HepG2 (cell line): Measurements from ENCODE around the gene RPGR. TPM values are rescaled to one million over a fixed set of nuclear protein-coding genes. Genes with fewer than 3 reads are reported as not detected.

Experiments
- ATAC-seq: fragments of 200-7000 bp; cut with Tn5 transposase; 3 replicates; pipeline ENCODE4 v1.9.1; 2020; ENCODE audit warnings: mild to moderate bottlenecking, moderate library complexity
- BruUV-seq: library from RNA; stranded (reverse); fragments of 400-500 nt; replicated peaks from 2 replicates; lab custom pipeline; 2021; lab: Mats Ljungman, UMichigan
- CTCF ChIA-PET: fragments of 300-600 bp; formaldehyde crosslinking; extraction: SDS; loops from one replicate; lab custom pipeline; 2021; ENCODE audit warnings: low total read pairs, inconsistent platforms, low intra/inter-chr PET ratio; lab: Yijun Ruan, JAX
- POLR2A ChIA-PET: fragments of 350-600 bp; sonication (Branson Sonifier 250); formaldehyde crosslinking; loops from one replicate; lab custom pipeline; 2020; ENCODE audit warnings: antibody characterized with exemption, inconsistent platforms; lab: Yijun Ruan, JAX
- DNase-seq: peaks from one replicate; pipeline ENCODE4 v3.0.0-alpha.2; 2015; ENCODE audit warnings: low spot score
- FAIRE-seq: peaks from 3 replicates; lab custom pipeline; 2011; peaks lifted over from hg19 to GRCh38; lab: Jason Lieb, UNC
- H2AFZ ChIP-seq: one replicate; pipeline ENCODE4 v1.6.1; 2011; ENCODE audit warnings: low read length, inconsistent platforms
- H3K27ac ChIP-seq: fragments of 300-600 bp; 3 replicates; pipeline ENCODE4 v1.8.0; 2011; ENCODE audit warnings: mixed run types, mild to moderate bottlenecking, mixed read lengths, low read length, inconsistent platforms; ENCODE audit not compliant: insufficient read depth; ENCODE audit errors: extremely low read length
- H3K27me3 ChIP-seq, 2 experiments: fragments of 200-600 bp in 1 of 2; 2 replicates in 1 of 2; 3 replicates in 1 of 2; pipeline versions ENCODE4 v1.6.0 to v1.8.0; 2011; ENCODE audit warnings: low read length in 2 of 2, mild to moderate bottlenecking in 2 of 2, moderate library complexity in 2 of 2, inconsistent platforms in 1 of 2; ENCODE audit not compliant: insufficient read depth in 2 of 2, control insufficient read depth in 1 of 2
- H3K36me3 ChIP-seq, 2 experiments: fragments of 200-600 bp in 1 of 2; replicated peaks in 1 of 2; 2 replicates in 1 of 2; 3 replicates in 1 of 2; pipeline versions ENCODE4 v1.5.1 to v1.8.0; 2011; ENCODE audit warnings: low read length in 2 of 2, inconsistent platforms in 1 of 2; ENCODE audit not compliant: insufficient read depth in 2 of 2, control insufficient read depth in 1 of 2
- H3K4me1 ChIP-seq: 2 replicates; pipeline ENCODE4 v1.5.1; 2012; ENCODE audit warnings: low read length, inconsistent platforms; ENCODE audit not compliant: insufficient read depth
- H3K4me2 ChIP-seq: 2 replicates; pipeline ENCODE4 v1.6.0; 2011; ENCODE audit warnings: low read depth, low read length, inconsistent platforms
- H3K4me3 ChIP-seq, 3 experiments: fragments of 200-600 bp in 1 of 3; sonication (generic), shearing (Covaris generic) in 1 of 3; replicated peaks in 1 of 3; 2 replicates each; pipeline ENCODE4 v1.5.1; 2011 to 2016; ENCODE audit warnings: low read length in 3 of 3, inconsistent platforms in 2 of 3, low read depth in 2 of 3, mild to moderate bottlenecking in 2 of 3, control low read depth in 1 of 3, mixed read lengths in 1 of 3; ENCODE audit not compliant: insufficient read depth in 1 of 3
- H3K79me2 ChIP-seq: one replicate; pipeline ENCODE4 v1.6.1; 2011; ENCODE audit warnings: low read length, inconsistent platforms; ENCODE audit not compliant: insufficient read depth
- H3K9ac ChIP-seq: 2 replicates; pipeline ENCODE4 v1.6.0; 2011; ENCODE audit warnings: mild to moderate bottlenecking, low read depth, low read length, inconsistent platforms; ENCODE audit not compliant: insufficient read depth
- H3K9me3 ChIP-seq: 2 replicates; pipeline ENCODE4 v1.5.1; 2012; ENCODE audit warnings: mild to moderate bottlenecking, low read length
- H4K20me1 ChIP-seq: 2 replicates; pipeline ENCODE4 v1.6.0; 2011; ENCODE audit warnings: inconsistent platforms, mild to moderate bottlenecking, low read length, moderate library complexity; ENCODE audit not compliant: insufficient read depth
- ATF6 ChIP-seq: sonication (generic); formaldehyde crosslinking; conservative IDR thresholded peaks from 2 replicates; pipeline ENCODE4 v1.4.0; 2020; ENCODE audit warnings: missing genetic modification reagents
- ELF4 ChIP-seq: sonication (generic); formaldehyde crosslinking; IDR thresholded peaks from 2 replicates; pipeline ENCODE4 v1.5.0; 2020; ENCODE audit warnings: missing genetic modification reagents, mild to moderate bottlenecking, moderate library complexity, borderline replicate concordance
- NFYC ChIP-seq: IDR thresholded peaks from 2 replicates; pipeline ENCODE4 v1.6.1; 2016; ENCODE audit warnings: missing genetic modification reagents, missing compliant biosample characterization
- TOE1 ChIP-seq: sonication (generic); formaldehyde crosslinking; IDR thresholded peaks from 2 replicates; pipeline ENCODE4 v1.4.0; 2020; ENCODE audit warnings: mild to moderate bottlenecking, missing genetic modification reagents
- ZC3H4 ChIP-seq: sonication (generic); formaldehyde crosslinking; IDR thresholded peaks from 2 replicates; pipeline ENCODE4 v1.4.0; 2020; ENCODE audit warnings: missing genetic modification reagents, borderline replicate concordance
- ZFYVE20 ChIP-seq: sonication (generic); formaldehyde crosslinking; IDR thresholded peaks from 2 replicates; pipeline ENCODE4 v1.8.0; 2023; ENCODE audit warnings: low read depth, mild to moderate bottlenecking, moderate library complexity, missing genetic modification reagents, borderline replicate concordance
- ZNF256 ChIP-seq: sonication (generic); formaldehyde crosslinking; conservative IDR thresholded peaks from 2 replicates; pipeline ENCODE4 v1.4.0; 2020; ENCODE audit warnings: missing genetic modification reagents
- ZNF672 ChIP-seq: sonication (generic); formaldehyde crosslinking; IDR thresholded peaks from 2 replicates; pipeline ENCODE4 v1.8.1; 2022; ENCODE audit warnings: missing genetic modification reagents
- WGBS: methylation state at CpG from one replicate; pipeline ENCODE4 v1.1.6; 2017; ENCODE audit warnings: low lambda C conversion rate; 5-methylcytosine and 5-hydroxymethylcytosine counted together
- in situ Hi-C: cut with HindIII; loops from 2 replicates; pipeline ENCODE4 v1.10.0; 2017; ENCODE audit warnings: low pct_unique_long_range_greater_than_20kb; ENCODE audit not compliant: extremely low pct_ligation_motif_present
- intact Hi-C: fragments of 100-400 bp; cut with micrococcal nuclease; formaldehyde crosslinking; loops from one replicate; pipeline ENCODE4 v1.10.0; 2022; ENCODE audit not compliant: unreplicated experiment
- polyA plus RNA-seq, 8 experiments: library from polyadenylated mRNA; depleted of rRNA in 3 of 8; stranded (reverse) in 7 of 8; unstranded in 1 of 8; fragments of >200 nt; fragmentation: Illumina TruSeq in 4 of 8; extraction: Trizol in 4 of 8; gene quantifications; 2 replicates each; pipeline versions ENCODE4 v1.2.1 to v1.2.3, GENCODE V29; 2011 to 2016; ENCODE audit warnings: low read depth in 4 of 8, missing spikeins in 1 of 8, mixed read lengths in 1 of 8; ENCODE audit not compliant: insufficient read depth in 1 of 8
- total RNA-seq, 5 experiments: library from RNA; depleted of rRNA; stranded (reverse); fragments of >200 nt; fragmentation: Illumina TruSeq; extraction: Trizol; gene quantifications; 2 replicates each; pipeline ENCODE4 v1.2.3, GENCODE V29; 2016; ENCODE audit warnings: low read depth in 1 of 5

The RPGR gene
- total and polyA plus RNA-seq, 2 of the 13 experiments (the other 11 are each of a cell fraction or from before 2014, with no cell fraction given): 2.1 to 12.1 TPM

- 90% methylated on average over 2 of the region's 2 CpGs for WGBS
- Histone ChIP-seq H2AFZ (no peak overlapping the region), H4K20me1 (no peaks in the 10 kb centered on the region), H3K4me1 (no peaks in the 10 kb centered on the region), H3K9ac (no peak overlapping the region), H3K4me3 (no peak overlapping the region), H3K36me3 (no peaks in the 10 kb centered on the region; a peak in 1 of 5 replicates), H3K27ac (no peak overlapping the region), H3K27me3 (no peaks in the 10 kb centered on the region), H3K9me3 (no peaks in the 10 kb centered on the region), H3K4me2 (no peak overlapping the region), H3K79me2 (no peaks in the 10 kb centered on the region)
- FAIRE-seq (no peak), DNase-seq (no peak), ATAC-seq (no peak)
- TF ChIP-seq ATF6 (CRISPR knock-in tag) (no peak), NFYC (CRISPR knock-in tag) (no peak), ZNF672 (CRISPR knock-in tag) (no peak), ZFYVE20 (CRISPR knock-in tag) (no peak), ZC3H4 (CRISPR knock-in tag) (no peak), ELF4 (no peak)
- intact Hi-C loops (no loop called here), in situ Hi-C loops (no loop called here)
- BruUV-seq: no TSS peak
- POLR2A ChIA-PET: no interaction called here
- CTCF ChIA-PET: no interaction called here
Measured at GRCh38 chrX:38293741-38294140, 33.6 kb downstream of the RPGR start.

GRCh38 chrX:38287674-38288073 is 39.6 kb downstream of the RPGR start:
- H3K4me1 ChIP-seq: no peaks in the 10 kb centered on the region
- H3K4me3 ChIP-seq: no peak overlapping the region
- ATAC-seq: no peak
- WGBS: 98% methylated on average over 5 of the region's 5 CpGs
- in situ Hi-C loops: no loop called here
- DNase-seq: no peak
- H3K79me2 ChIP-seq: no peaks in the 10 kb centered on the region
- BruUV-seq: no TSS peak
- no peaks in the 10 kb centered on the region for H4K20me1 ChIP-seq
- H3K9me3 ChIP-seq: no peaks in the 10 kb centered on the region
- no peak overlapping the region for H3K4me2 ChIP-seq
- no peak overlapping the region for H2AFZ ChIP-seq
- no peak overlapping the region for H3K9ac ChIP-seq
- H3K27me3 ChIP-seq: no peaks in the 10 kb centered on the region
- intact Hi-C loops: no loop called here
- ChIA-PET POLR2A (no interaction called here), CTCF (no interaction called here)
- no peak for FAIRE-seq
- no peaks in the 10 kb centered on the region; a peak in 1 of 5 replicates for H3K36me3 ChIP-seq
- H3K27ac ChIP-seq: no peak overlapping the region
- TF ChIP-seq ELF4 (no peak), ZNF256 (CRISPR knock-in tag) (no peak), TOE1 (CRISPR knock-in tag) (no peak)
- TF ChIP-seq, all 625 proteins: peak for 0
